Chondrocyte (in vitro differentiated cells): Measurements from ENCODE around the gene MAMSTR. TPM values are rescaled to one million over a fixed set of nuclear protein-coding genes. Genes with fewer than 3 reads are reported as not detected.
A peak's percentile ranks its signal among the peaks of the same experiment; 100 is the strongest.

Experiments used
- DNase-seq: peaks from one replicate; pipeline ENCODE4 v3.0.0; 2021; ENCODE audit warnings: mixed read lengths, low spot score
- H3K27ac Mint-ChIP-seq: one replicate; pipeline ENCODE4 v1.8.0; 2021; ENCODE audit warnings: mild to moderate bottlenecking, moderate library complexity, mixed read lengths; ENCODE audit not compliant: unreplicated experiment
- H3K27me3 Mint-ChIP-seq: 2 replicates; pipeline ENCODE4 v1.8.0; 2021; ENCODE audit warnings: low read depth, mixed read lengths
- H3K36me3 Mint-ChIP-seq: 2 replicates; pipeline ENCODE4 v1.8.0; 2021; ENCODE audit warnings: low read depth, mixed read lengths
- H3K4me1 Mint-ChIP-seq: 2 replicates; pipeline ENCODE4 v1.8.0; 2021; ENCODE audit warnings: low read depth, mild to moderate bottlenecking, mixed read lengths
- H3K4me3 Mint-ChIP-seq: one replicate; pipeline ENCODE4 v1.8.0; 2021; ENCODE audit warnings: mild to moderate bottlenecking, moderate library complexity, mixed read lengths; ENCODE audit not compliant: unreplicated experiment
- H3K9me3 Mint-ChIP-seq: 2 replicates; pipeline ENCODE4 v1.8.0; 2021; ENCODE audit warnings: low read depth, mixed read lengths
- CTCF ChIP-seq: fragments of 200-600 bp; sonication (generic); IDR thresholded peaks from 2 replicates; pipeline ENCODE4 v1.5.0; 2021; ENCODE audit warnings: antibody characterized with exemption, mild to moderate bottlenecking, moderate library complexity
- total RNA-seq: library from RNA; stranded (reverse); gene quantifications from 3 replicates; pipeline ENCODE4 v1.2.1, GENCODE V29; 2021

Gene MAMSTR
- total RNA-seq, 1 donor from 2014 or later: 1.7 TPM

DNA sequence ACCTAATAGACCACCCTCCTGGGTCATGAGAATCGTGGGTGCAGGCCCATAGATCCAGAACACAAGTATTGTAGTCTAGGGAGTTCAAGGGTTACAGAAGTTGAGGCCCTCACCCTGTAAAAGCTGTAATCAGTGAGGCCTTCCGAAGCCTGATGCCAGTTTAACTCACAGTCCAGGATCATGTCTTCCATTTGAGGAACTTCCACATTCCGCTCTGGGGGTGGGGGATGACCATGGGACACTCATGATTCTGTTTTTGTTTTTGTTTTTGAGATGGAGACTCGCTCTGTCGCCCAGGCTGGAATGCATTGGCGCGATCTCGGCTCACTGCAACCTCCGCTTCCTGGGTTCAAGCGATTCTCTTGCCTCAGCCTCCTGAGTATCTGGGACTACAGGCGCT lies 22.6 kb upstream of the MAMSTR start:
- Mint-ChIP-seq H3K36me3 (no peaks in the 10 kb centered on the region), H3K27me3 (no peaks in the 10 kb centered on the region), H3K27ac (no peak overlapping the region), H3K9me3 (no peaks in the 10 kb centered on the region), H3K4me3 (no peak overlapping the region), H3K4me1 (peaks cover 5% of the 10 kb centered on the region)
- TF ChIP-seq CTCF: no peak
- DNase-seq: no peak

DNA sequence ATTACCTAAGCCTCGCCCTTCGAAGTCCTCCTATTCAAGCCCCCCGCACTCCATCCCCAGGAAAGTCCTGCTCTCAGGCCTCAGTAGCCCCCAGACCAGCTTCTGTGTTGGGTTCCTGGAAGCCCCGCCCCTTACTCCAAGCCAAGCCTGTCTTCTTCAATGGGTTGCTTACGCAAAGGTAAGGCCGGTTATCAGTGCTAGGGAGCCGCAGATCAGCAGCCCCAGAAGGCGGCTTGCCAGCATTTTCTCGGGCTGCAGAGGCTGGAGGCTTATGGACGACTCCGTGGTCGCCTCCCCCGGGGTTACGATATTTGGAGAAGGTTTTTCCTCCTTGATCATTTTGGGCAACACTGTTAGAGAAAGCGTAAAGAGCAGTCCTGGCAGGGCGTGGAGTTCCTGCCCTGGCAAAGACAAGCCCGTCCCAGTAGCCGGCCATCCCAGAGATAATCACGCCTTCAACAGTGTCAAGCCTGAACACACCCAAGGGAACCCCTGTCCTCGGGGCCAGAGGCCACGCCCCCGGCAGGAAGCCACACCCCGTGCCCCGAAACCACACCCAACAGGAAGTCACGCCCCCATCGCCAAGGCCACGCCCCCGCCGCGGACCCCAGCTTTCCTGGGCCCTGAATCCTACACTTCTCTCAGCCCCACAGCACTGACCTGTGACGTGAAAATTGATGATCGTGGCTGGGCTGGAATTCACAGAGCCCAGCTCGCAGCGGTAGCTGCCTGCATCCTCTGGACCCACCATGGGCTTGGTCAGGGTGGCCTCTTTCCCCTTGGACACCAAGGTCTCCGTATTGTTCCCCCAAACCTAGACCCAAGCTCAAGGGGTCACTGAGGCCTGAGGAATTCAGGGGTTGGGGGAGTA lies 21.8 kb upstream of the MAMSTR start:
- H3K27me3 Mint-ChIP-seq: no peaks in the 10 kb centered on the region
- peaks cover 5% of the 10 kb centered on the region for H3K4me1 Mint-ChIP-seq
- H3K4me3 Mint-ChIP-seq: no peak overlapping the region
- H3K27ac Mint-ChIP-seq: no peak overlapping the region
- H3K36me3 Mint-ChIP-seq: no peaks in the 10 kb centered on the region
- H3K9me3 Mint-ChIP-seq: no peaks in the 10 kb centered on the region
- DNase-seq: no peak
- TF ChIP-seq CTCF: no peak

DNA sequence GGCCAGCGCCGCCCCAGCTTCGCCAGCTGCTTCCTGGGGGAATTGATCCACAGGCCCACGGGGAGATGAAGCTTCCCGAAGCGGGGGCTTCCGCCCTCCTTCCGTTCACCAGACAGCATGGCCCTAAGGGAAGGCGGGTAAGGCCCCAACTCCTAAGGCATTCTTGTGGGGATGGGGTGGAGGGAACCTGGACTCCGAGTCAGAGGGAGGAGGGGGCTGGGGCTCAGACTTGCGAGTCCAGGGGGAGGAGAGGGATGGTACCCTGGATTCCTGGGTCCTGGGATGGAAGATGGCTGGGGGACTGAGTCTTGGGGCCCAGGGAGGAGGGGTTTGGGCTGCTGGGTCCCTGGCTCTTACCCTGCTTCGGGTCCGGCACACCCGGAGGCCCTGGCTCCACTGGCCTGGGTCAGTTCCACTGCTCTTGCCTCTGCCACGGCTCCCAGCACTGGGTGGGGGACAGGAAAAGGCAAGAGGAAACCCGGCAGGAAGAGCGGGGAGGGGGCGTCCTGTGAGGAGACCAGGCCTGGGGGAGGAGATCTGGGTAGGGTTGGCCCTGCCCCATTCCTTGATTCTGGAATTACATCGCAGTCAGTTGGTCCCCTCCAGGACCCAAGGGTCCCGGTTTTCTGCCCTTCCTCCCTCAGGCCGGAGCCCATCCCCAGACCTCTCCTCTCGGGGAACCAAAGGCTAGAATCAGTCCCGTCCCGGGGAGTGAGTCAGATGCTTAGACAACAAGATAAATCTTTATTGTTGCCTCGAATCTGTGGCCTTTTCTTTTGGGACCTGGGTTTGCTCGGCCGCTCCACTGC lies 20.8 kb upstream of the MAMSTR start, which contains the start of gene RASIP1:
Gene RASIP1 (minus strand): TSS at position 447 of the 809 bp plus-strand sequence. CDS start 328 bp downstream, at position 119.
- peak within 1 kb of the TSS; percentile 28 for H3K4me3 Mint-ChIP-seq
- no peak within 1 kb of the TSS for H3K27ac Mint-ChIP-seq
- no peak for TF ChIP-seq CTCF
- no peak for DNase-seq
- no peaks in the 10 kb centered on the region for H3K27me3 Mint-ChIP-seq
- no peaks in the 10 kb centered on the region for H3K36me3 Mint-ChIP-seq
- H3K4me1 Mint-ChIP-seq: peaks cover 5% of the 10 kb centered on the region
- H3K9me3 Mint-ChIP-seq: no peaks in the 10 kb centered on the region

GRCh38 chr19:48739404-48740163 lies 20.1 kb upstream of the MAMSTR start:
- DNase-seq: no peak
- H3K9me3 Mint-ChIP-seq: no peaks in the 10 kb centered on the region
- H3K4me3 Mint-ChIP-seq: peak overlapping the region; percentile 28
- H3K27me3 Mint-ChIP-seq: no peaks in the 10 kb centered on the region
- peaks cover 9% of the 10 kb centered on the region for H3K4me1 Mint-ChIP-seq
- H3K27ac Mint-ChIP-seq: no peak overlapping the region
- H3K36me3 Mint-ChIP-seq: peaks cover 2% of the 10 kb centered on the region
- TF ChIP-seq CTCF: no peak
